Neuronal stem cell (in vitro differentiated cells): Measurements from ENCODE around the gene ADK.

Experiments
- DNase-seq: peaks from one replicate; pipeline ENCODE4 v3.0.0-alpha.2; 2013; ENCODE audit warnings: low spot score
- H2AFZ ChIP-seq: one replicate; pipeline ENCODE4 v1.6.1; 2013; ENCODE audit warnings: mild to moderate bottlenecking, low read length, inconsistent platforms
- H2AK5ac ChIP-seq: 2 replicates; pipeline ENCODE4 v1.6.1; 2013; ENCODE audit warnings: low read depth, mild to moderate bottlenecking, inconsistent platforms, low read length, moderate library complexity, mixed read lengths
- H2BK120ac ChIP-seq: 2 replicates; pipeline ENCODE4 v1.6.1; 2013; ENCODE audit warnings: low read depth, mild to moderate bottlenecking, inconsistent platforms, low read length, moderate library complexity, mixed read lengths
- H2BK12ac ChIP-seq: one replicate; pipeline ENCODE4 v1.6.1; 2013; ENCODE audit warnings: low read length, inconsistent platforms
- H2BK15ac ChIP-seq: 2 replicates; pipeline ENCODE4 v1.6.1; 2013; ENCODE audit warnings: mild to moderate bottlenecking, low read length, inconsistent platforms, mixed read lengths
- H2BK5ac ChIP-seq: one replicate; pipeline ENCODE4 v1.6.1; 2013; ENCODE audit warnings: inconsistent platforms, mild to moderate bottlenecking, low read length, moderate library complexity
- H3K14ac ChIP-seq: one replicate; pipeline ENCODE4 v1.6.1; 2013; ENCODE audit warnings: low read length, inconsistent platforms
- H3K18ac ChIP-seq: 2 replicates; pipeline ENCODE4 v1.6.1; 2013; ENCODE audit warnings: low read length, inconsistent platforms
- H3K23ac ChIP-seq: 2 replicates; pipeline ENCODE4 v1.6.1; 2013; ENCODE audit warnings: low read depth, mild to moderate bottlenecking, mixed read lengths, low read length, inconsistent platforms; ENCODE audit not compliant: poor library complexity
- H3K27ac ChIP-seq: replicated peaks from 3 replicates; pipeline ENCODE4 v1.5.1; 2013; ENCODE audit warnings: low read length, inconsistent platforms
- H3K27me3 ChIP-seq, 3 experiments: 2 replicates each; pipeline ENCODE4 v1.6.1; 2013; ENCODE audit warnings: low read length in 3 of 3, mild to moderate bottlenecking in 2 of 3, inconsistent platforms in 1 of 3, low read depth in 1 of 3, mixed read lengths in 1 of 3, moderate library complexity in 1 of 3; ENCODE audit not compliant: control insufficient read depth in 3 of 3, insufficient read depth in 3 of 3
- H3K36me3 ChIP-seq, 2 donors: replicated peaks in 1 of 2; 2 replicates each; pipeline ENCODE4 v1.6.1; 2013; ENCODE audit warnings: low read length in 2 of 2; ENCODE audit not compliant: control insufficient read depth in 2 of 2, insufficient read depth in 2 of 2
- H3K4ac ChIP-seq: 2 replicates; pipeline ENCODE4 v1.6.1; 2013; ENCODE audit warnings: inconsistent platforms, mild to moderate bottlenecking, low read length, moderate library complexity
- H3K4me1 ChIP-seq, 2 donors: 1 replicate in 1 of 2; 2 replicates in 1 of 2; pipeline ENCODE4 v1.6.1; 2013; ENCODE audit warnings: low read length in 2 of 2, low read depth in 1 of 2; ENCODE audit not compliant: control insufficient read depth in 2 of 2, insufficient read depth in 1 of 2
- H3K4me2 ChIP-seq: one replicate; pipeline ENCODE4 v1.6.1; 2013; ENCODE audit warnings: mild to moderate bottlenecking, low read length, inconsistent platforms; ENCODE audit not compliant: insufficient read depth, poor library complexity, severe bottlenecking
- H3K4me3 ChIP-seq, 2 donors: 2 replicates each; pipeline ENCODE4 v1.5.1; 2013; ENCODE audit warnings: low read length in 2 of 2, mild to moderate bottlenecking in 2 of 2, inconsistent platforms in 1 of 2, moderate library complexity in 1 of 2
- H3K79me1 ChIP-seq: one replicate; pipeline ENCODE4 v1.6.1; 2013; ENCODE audit warnings: low read depth, mild to moderate bottlenecking, inconsistent platforms, low read length, moderate library complexity
- H3K9ac ChIP-seq: one replicate; pipeline ENCODE4 v1.6.1; 2013; ENCODE audit warnings: mild to moderate bottlenecking, low read depth, low read length, inconsistent platforms; ENCODE audit not compliant: poor library complexity
- H3K9me3 ChIP-seq, 2 donors: replicated peaks in 1 of 2; 2 replicates each; pipeline versions ENCODE3 to v1.6.1; 2013; ENCODE audit warnings: low read length in 2 of 2, mild to moderate bottlenecking in 2 of 2, inconsistent platforms in 1 of 2, low read depth in 1 of 2, mixed read lengths in 1 of 2, moderate library complexity in 1 of 2; ENCODE audit not compliant: control insufficient read depth in 2 of 2, insufficient read depth in 1 of 2
- H4K8ac ChIP-seq: one replicate; pipeline ENCODE4 v1.6.1; 2013; ENCODE audit warnings: low read depth, mild to moderate bottlenecking, inconsistent platforms, low read length, moderate library complexity
- H4K91ac ChIP-seq: one replicate; pipeline ENCODE4 v1.6.1; 2013; ENCODE audit warnings: low read length, low read depth, mild to moderate bottlenecking, inconsistent platforms; ENCODE audit not compliant: poor library complexity
- WGBS, 2 donors: extraction: QIAGEN DNeasy Blood & Tissue Kit; methylation state at CpG; one replicate each; pipeline ENCODE4 v1.1.7; 2013; ENCODE audit warnings: missing lambda C conversion rate in 2 of 2, mixed read lengths in 1 of 2; ENCODE audit not compliant: insufficient read length in 2 of 2, insufficient replicate concordance in 1 of 2; ENCODE audit errors: extremely low coverage in 2 of 2; 5-methylcytosine and 5-hydroxymethylcytosine counted together

ADK gene

GRCh38 chr10:74598891-74599566 is 448.0 kb downstream of the ADK start:
- no peaks in the 10 kb centered on the region for H3K9me3 ChIP-seq
- DNase-seq, result no peak
- H3K4ac ChIP-seq, result no peak overlapping the region
- no peak overlapping the region for H2AFZ ChIP-seq
- no peak overlapping the region for H3K4me2 ChIP-seq
- H3K36me3 ChIP-seq, result peaks cover 0 to 3% of the 10 kb centered on the region in 2 donors
- no peak overlapping the region for H2BK12ac ChIP-seq
- no CpG with 5 or more reads among the region's 5 CpGs for WGBS, 2 donors
- no peak overlapping the region for H4K8ac ChIP-seq
- H4K91ac ChIP-seq, result no peak overlapping the region
- H3K4me3 ChIP-seq, result no peak overlapping the region
- no peak overlapping the region for H3K27ac ChIP-seq
- H3K23ac ChIP-seq, result no peak overlapping the region
- H3K4me1 ChIP-seq, result no peaks in the 10 kb centered on the region
- H2BK15ac ChIP-seq, result no peak overlapping the region
- no peaks in the 10 kb centered on the region for H3K27me3 ChIP-seq
- H3K9ac ChIP-seq, result no peak overlapping the region
- H3K79me1 ChIP-seq, result no peaks in the 10 kb centered on the region
- no peak overlapping the region for H3K18ac ChIP-seq
- no peak overlapping the region for H2BK5ac ChIP-seq
- no peak overlapping the region for H2AK5ac ChIP-seq
- H2BK120ac ChIP-seq, result no peak overlapping the region
- H3K14ac ChIP-seq, result no peak overlapping the region

GRCh38 chr10:74599672-74600071 is 448.7 kb downstream of the ADK start:
- Histone ChIP-seq H3K4ac (no peak overlapping the region), H3K9me3 (no peaks in the 10 kb centered on the region), H2AFZ (no peak overlapping the region), H3K4me1 (no peaks in the 10 kb centered on the region), H3K4me2 (no peak overlapping the region), H2BK12ac (no peak overlapping the region), H3K23ac (no peak overlapping the region), H3K18ac (no peak overlapping the region), H3K36me3 (peaks cover 0 to 3% of the 10 kb centered on the region in 2 donors), H3K27ac (no peak overlapping the region), H2BK5ac (no peak overlapping the region), H3K79me1 (no peaks in the 10 kb centered on the region), H2BK120ac (no peak overlapping the region), H2AK5ac (no peak overlapping the region), H3K9ac (no peak overlapping the region), H3K4me3 (no peak overlapping the region), H3K14ac (no peak overlapping the region), H2BK15ac (no peak overlapping the region), H3K27me3 (no peaks in the 10 kb centered on the region), H4K8ac (no peak overlapping the region), H4K91ac (no peak overlapping the region)
- DNase-seq, result no peak

GRCh38 chr10:74600170-74600569 is 449.1 kb downstream of the ADK start:
- H3K14ac ChIP-seq, result no peak overlapping the region
- no peak overlapping the region for H3K9ac ChIP-seq
- H3K4ac ChIP-seq, result no peak overlapping the region
- peaks cover 0 to 3% of the 10 kb centered on the region in 2 donors for H3K36me3 ChIP-seq
- no peak overlapping the region for H3K27ac ChIP-seq
- H4K91ac ChIP-seq, result no peak overlapping the region
- no peaks in the 10 kb centered on the region for H3K79me1 ChIP-seq
- no peak overlapping the region for H2AFZ ChIP-seq
- no peak overlapping the region for H2BK15ac ChIP-seq
- H3K4me1 ChIP-seq, result no peaks in the 10 kb centered on the region
- DNase-seq, result no peak
- H2BK5ac ChIP-seq, result no peak overlapping the region
- WGBS, 2 donors, result no CpG with 5 or more reads among the region's 2 CpGs
- no peaks in the 10 kb centered on the region for H3K27me3 ChIP-seq
- no peak overlapping the region for H3K18ac ChIP-seq
- H2BK120ac ChIP-seq, result no peak overlapping the region
- no peaks in the 10 kb centered on the region for H3K9me3 ChIP-seq
- no peak overlapping the region for H2BK12ac ChIP-seq
- no peak overlapping the region for H3K4me2 ChIP-seq
- no peak overlapping the region for H4K8ac ChIP-seq
- no peak overlapping the region for H2AK5ac ChIP-seq
- H3K4me3 ChIP-seq, result no peak overlapping the region
- no peak overlapping the region for H3K23ac ChIP-seq

- no peak overlapping the region for H2BK15ac ChIP-seq
- no peak overlapping the region for H3K23ac ChIP-seq
- H3K4me1 ChIP-seq, result no peaks in the 10 kb centered on the region
- peaks cover 0 to 3% of the 10 kb centered on the region in 2 donors for H3K36me3 ChIP-seq
- no peak overlapping the region for H3K4ac ChIP-seq
- no peak overlapping the region for H3K18ac ChIP-seq
- H4K91ac ChIP-seq, result no peak overlapping the region
- H2BK12ac ChIP-seq, result no peak overlapping the region
- H3K27ac ChIP-seq, result no peak overlapping the region
- H2AFZ ChIP-seq, result no peak overlapping the region
- H2AK5ac ChIP-seq, result no peak overlapping the region
- H3K4me2 ChIP-seq, result no peak overlapping the region
- H3K14ac ChIP-seq, result no peak overlapping the region
- DNase-seq, result no peak
- no peaks in the 10 kb centered on the region for H3K79me1 ChIP-seq
- H2BK120ac ChIP-seq, result no peak overlapping the region
- no peak overlapping the region for H3K9ac ChIP-seq
- H4K8ac ChIP-seq, result no peak overlapping the region
- no peak overlapping the region for H2BK5ac ChIP-seq
- no CpG with 5 or more reads among the region's 2 CpGs for WGBS, 2 donors
- H3K27me3 ChIP-seq, result no peaks in the 10 kb centered on the region
- H3K9me3 ChIP-seq, result no peaks in the 10 kb centered on the region
- no peak overlapping the region for H3K4me3 ChIP-seq
Measured at GRCh38 chr10:74602576-74602975, 451.6 kb downstream of the ADK start.
